ENCODE measurements around the gene UBE2Q1. TPM values are rescaled to one million over a fixed set of nuclear protein-coding genes. Genes with fewer than 3 reads are reported as not detected.

The UBE2Q1 gene
- total and polyA plus RNA-seq, 2 of the 4 experiments (the other 2 are of a cell fraction): 20.6 to 24.7 TPM

DNA sequence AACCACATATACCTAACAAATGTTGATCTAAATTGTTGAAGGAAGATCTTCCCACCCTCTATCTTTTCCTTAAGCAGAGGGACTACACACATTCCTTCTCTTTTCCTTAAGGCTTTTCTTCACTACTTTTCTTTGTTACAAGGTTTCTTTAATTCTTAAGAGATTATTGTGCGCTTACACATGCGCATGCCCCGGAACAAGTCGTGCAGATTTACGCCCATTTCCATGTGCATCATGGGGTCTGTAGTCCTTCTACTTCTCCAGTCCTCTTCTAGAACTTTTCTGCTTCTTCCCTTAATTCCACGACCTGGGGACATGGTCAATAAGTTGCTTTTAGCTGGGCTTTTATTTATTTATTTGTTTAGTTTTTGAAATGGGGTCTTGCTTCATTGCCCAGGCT is 7.4 kb upstream of the UBE2Q1 start:
- Histone ChIP-seq H2BK15ac (ENCODE audit: low read depth, low read length) (no peak overlapping the region), H3K27me3 (ENCODE audit: control insufficient read depth, insufficient read depth, low read length) (peaks cover 39% of the 10 kb centered on the region), H3K4me1 (ENCODE audit: control insufficient read depth, insufficient read depth, low read length) (no peaks in the 10 kb centered on the region), H2BK20ac (ENCODE audit: low read depth, low read length) (no peak overlapping the region), H3K4ac (ENCODE audit: low read depth, low read length) (no peak overlapping the region), H3K4me2 (ENCODE audit: low read depth, low read length) (no peak overlapping the region), H4K5ac (ENCODE audit: low read depth, low read length) (no peak overlapping the region), H2BK5ac (ENCODE audit: low read depth, low read length, poor library complexity, severe bottlenecking) (no peak overlapping the region), H2AFZ (replicated peaks; ENCODE audit: low read length, poor library complexity) (no peak overlapping the region), H2BK120ac (ENCODE audit: low read depth, low read length) (no peak overlapping the region), H3K56ac (ENCODE audit: extremely low read depth, insufficient read depth, low read length) (no peak overlapping the region), H3K9me1 (ENCODE audit: insufficient read depth, low read length) (no peaks in the 10 kb centered on the region), H4K20me1 (ENCODE audit: insufficient read depth, low read length) (peaks cover 4% of the 10 kb centered on the region), H4K91ac (ENCODE audit: insufficient read depth, low read depth, low read length) (no peak overlapping the region), H4K8ac (ENCODE audit: low read depth in 2 of 2, low read length in 2 of 2) (no peak overlapping the region), H3K4me3 (ENCODE audit: insufficient read depth, low read depth, low read length) (no peak overlapping the region), H3K9me3 (ENCODE audit: control insufficient read depth, insufficient read depth, low read length) (no peaks in the 10 kb centered on the region), H3K27ac (ENCODE audit: insufficient read depth, low read length) (no peak overlapping the region), H3K36me3 (ENCODE audit: control insufficient read depth, insufficient read depth, low read length) (no peaks in the 10 kb centered on the region), H2AK5ac (ENCODE audit: low read depth, low read length) (no peak overlapping the region), H3K9ac (ENCODE audit: low read depth, low read length) (no peak overlapping the region), H3K14ac (replicated peaks; ENCODE audit: low read depth, low read length) (no peak overlapping the region), H3K18ac (ENCODE audit: low read depth, low read length) (no peak overlapping the region), H3K79me1 (ENCODE audit: low read depth in 1 of 2, low read length in 2 of 2) (no peaks in the 10 kb centered on the region), H2AK9ac (replicated peaks; ENCODE audit: low read depth, low read length, poor library complexity) (no peak overlapping the region), H3K23ac (ENCODE audit: low read depth, low read length) (no peak overlapping the region)
- dilution Hi-C loops (cut with HindIII; ENCODE audit: low sequenced_read_pairs, unreplicated experiment) (no loop called here), intact Hi-C loops (cut with micrococcal nuclease) (no loop called here), in situ Hi-C loops (cut with MboI; ENCODE audit: low sequenced_read_pairs) (loop anchor here (5.0 kb wide), 1 partner anchor 316 kb away; no protein-coding TSS in a partner anchor)
- ATAC-seq (ENCODE audit: low read depth) (no peak), DNase-seq (no peak)
- BruUV-seq (replicated peaks): no TSS peak
- TF ChIP-seq POLR2A (IDR thresholded peaks at IDR 0.05; ENCODE audit: low read depth, low read length): no peak
- TF ChIP-seq, protein P1, sequence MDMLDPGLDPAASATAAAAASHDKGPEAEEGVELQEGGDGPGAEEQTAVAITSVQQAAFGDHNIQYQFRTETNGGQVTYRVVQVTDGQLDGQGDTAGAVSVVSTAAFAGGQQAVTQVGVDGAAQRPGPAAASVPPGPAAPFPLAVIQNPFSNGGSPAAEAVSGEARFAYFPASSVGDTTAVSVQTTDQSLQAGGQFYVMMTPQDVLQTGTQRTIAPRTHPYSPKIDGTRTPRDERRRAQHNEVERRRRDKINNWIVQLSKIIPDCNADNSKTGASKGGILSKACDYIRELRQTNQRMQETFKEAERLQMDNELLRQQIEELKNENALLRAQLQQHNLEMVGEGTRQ (IDR thresholded peaks at IDR 0.05; ENCODE audit: low read depth, low read length): no peak
- no peak for TF ChIP-seq NFE2L2 (IDR thresholded peaks at IDR 0.05; ENCODE audit: low read depth, low read length)
- TF ChIP-seq SMC3 (IDR thresholded peaks at IDR 0.05; ENCODE audit: low read depth, low read length): no peak
- no peak for TF ChIP-seq MAFK (IDR thresholded peaks at IDR 0.05; ENCODE audit: low read depth, low read length)
- no peak for TF ChIP-seq FOS (IDR thresholded peaks at IDR 0.05; ENCODE audit: low read depth, low read length)
- TF ChIP-seq, protein P2, sequence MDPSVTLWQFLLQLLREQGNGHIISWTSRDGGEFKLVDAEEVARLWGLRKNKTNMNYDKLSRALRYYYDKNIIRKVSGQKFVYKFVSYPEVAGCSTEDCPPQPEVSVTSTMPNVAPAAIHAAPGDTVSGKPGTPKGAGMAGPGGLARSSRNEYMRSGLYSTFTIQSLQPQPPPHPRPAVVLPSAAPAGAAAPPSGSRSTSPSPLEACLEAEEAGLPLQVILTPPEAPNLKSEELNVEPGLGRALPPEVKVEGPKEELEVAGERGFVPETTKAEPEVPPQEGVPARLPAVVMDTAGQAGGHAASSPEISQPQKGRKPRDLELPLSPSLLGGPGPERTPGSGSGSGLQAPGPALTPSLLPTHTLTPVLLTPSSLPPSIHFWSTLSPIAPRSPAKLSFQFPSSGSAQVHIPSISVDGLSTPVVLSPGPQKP (IDR thresholded peaks at IDR 0.05; ENCODE audit: borderline replicate concordance, low read depth, low read length): no peak
- ChIA-PET CTCF (no interaction called here), POLR2A (ENCODE audit: unreplicated experiment) (no interaction called here)
- no CpG with 5 or more reads among the region's 6 CpGs for WGBS, 2 experiments (ENCODE audit: extremely low coverage in 2 of 2, insufficient read length in 1 of 2)

Data from IMR-90 (cell line).